GM12874 (cell line): ENCODE measurements around the gene CHPF2.

Experiments used
- TF ChIP-seq, protein P1 (sequence below): IDR thresholded peaks from 2 replicates; pipeline ENCODE4 v1.5.1; 2011; ENCODE audit warnings: low read depth, mild to moderate bottlenecking, control low read depth, low read length, moderate library complexity; ENCODE audit not compliant: insufficient read depth

Gene CHPF2

DNA sequence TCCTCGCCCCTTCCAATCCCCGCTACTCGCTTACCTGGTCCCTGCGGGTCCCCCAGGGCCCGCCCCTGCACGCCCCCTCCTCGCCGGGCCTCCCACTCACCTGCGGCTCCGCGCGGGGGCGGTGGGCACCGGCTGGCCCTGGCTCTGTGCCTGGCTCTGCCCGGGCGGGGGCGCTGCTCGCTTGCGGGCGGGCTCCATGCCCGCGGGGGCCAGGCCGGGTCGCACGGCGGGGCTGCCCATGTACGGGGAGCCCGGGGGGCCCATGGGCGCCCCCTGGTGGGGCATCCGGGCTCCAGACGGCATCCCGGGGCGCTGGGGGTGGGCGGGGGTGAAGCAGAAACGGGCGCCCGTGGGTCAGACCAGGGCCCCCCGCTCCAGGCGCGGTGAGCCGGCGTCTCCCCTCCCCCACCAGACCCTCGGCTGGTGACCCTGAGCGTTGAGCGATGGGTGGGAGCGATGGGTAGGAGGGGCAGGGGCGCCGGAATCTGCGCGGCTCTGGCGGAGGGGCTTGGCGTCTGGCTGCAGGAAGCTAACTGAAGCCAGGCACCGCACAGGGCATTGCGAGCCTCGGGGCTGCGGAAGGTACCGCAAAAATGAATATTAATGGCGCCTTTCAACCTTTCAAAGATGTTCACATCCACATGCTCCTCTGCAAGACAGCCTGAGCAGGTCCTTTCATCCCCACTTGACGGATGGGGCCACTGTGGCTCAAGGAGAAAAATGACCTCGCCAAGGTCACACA is 13.2 kb downstream of the CHPF2 start:
- TF ChIP-seq, protein P1, sequence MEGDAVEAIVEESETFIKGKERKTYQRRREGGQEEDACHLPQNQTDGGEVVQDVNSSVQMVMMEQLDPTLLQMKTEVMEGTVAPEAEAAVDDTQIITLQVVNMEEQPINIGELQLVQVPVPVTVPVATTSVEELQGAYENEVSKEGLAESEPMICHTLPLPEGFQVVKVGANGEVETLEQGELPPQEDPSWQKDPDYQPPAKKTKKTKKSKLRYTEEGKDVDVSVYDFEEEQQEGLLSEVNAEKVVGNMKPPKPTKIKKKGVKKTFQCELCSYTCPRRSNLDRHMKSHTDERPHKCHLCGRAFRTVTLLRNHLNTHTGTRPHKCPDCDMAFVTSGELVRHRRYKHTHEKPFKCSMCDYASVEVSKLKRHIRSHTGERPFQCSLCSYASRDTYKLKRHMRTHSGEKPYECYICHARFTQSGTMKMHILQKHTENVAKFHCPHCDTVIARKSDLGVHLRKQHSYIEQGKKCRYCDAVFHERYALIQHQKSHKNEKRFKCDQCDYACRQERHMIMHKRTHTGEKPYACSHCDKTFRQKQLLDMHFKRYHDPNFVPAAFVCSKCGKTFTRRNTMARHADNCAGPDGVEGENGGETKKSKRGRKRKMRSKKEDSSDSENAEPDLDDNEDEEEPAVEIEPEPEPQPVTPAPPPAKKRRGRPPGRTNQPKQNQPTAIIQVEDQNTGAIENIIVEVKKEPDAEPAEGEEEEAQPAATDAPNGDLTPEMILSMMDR = peak; percentile 80

GRCh38 chr7:151246102-151246850 is 14.0 kb downstream of the CHPF2 start:
- TF ChIP-seq, protein P1 = no peak

- TF ChIP-seq, protein P1 = no peak
These were observed 14.7 kb downstream of the CHPF2 start for GRCh38 chr7:151246851-151247580.

GRCh38 chr7:151247611-151248345 is 15.5 kb downstream of the CHPF2 start:
- TF ChIP-seq, protein P1 = no peak

- TF ChIP-seq, protein P1 = no peak
These were observed 16.2 kb downstream of the CHPF2 start, which contains the start of gene SMARCD3 for GRCh38 chr7:151248346-151249033. SMARCD3 (minus strand) TSS chr7:151248694; CDS start chr7:151248562, 132 bp downstream.

DNA sequence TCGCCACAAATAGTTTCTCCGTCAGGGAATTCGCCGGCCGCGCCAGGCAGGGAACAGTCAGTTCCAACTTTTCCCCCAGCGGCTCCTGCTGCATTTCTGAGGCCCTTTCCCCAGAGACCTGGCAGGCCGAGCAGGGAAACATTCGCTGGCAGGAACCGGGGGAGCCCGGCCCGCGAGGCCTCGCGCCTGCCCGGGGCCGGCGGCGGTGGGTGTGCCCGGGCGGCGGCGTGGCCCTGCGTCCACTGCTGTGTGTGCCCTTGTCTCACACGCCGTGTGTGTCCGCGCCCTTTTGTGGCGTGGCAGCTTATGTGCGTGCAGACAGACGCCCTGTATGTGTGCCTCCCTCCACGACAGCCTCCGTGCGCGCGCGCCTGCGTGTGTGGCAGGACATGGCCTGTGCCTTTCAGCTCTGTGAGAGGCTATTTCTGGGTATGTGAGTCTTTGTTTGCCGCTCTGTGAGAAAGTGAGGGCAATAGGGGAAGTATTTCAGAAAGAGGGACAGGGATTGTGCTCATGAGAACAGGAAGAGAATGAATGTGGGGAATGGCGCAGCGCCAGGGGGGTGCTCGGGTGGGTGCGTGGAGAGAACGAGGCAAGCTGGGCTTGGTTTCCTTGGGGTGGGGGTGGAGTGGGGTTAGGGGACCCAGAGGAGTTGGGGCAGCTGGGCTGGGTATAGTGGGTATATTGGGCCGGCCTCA is 16.9 kb downstream of the CHPF2 start:
- TF ChIP-seq, protein P1 = no peak
